HFF-Myc (cell line): Measurements from ENCODE around the gene HADHA.

Experiments
- DNase-seq: peaks from one replicate; pipeline ENCODE4 v3.0.0-alpha.2; 2011; ENCODE audit warnings: low read depth; ENCODE audit errors: extremely low read depth
- H3K4me3 ChIP-seq: replicated peaks from 2 replicates; pipeline ENCODE4 v1.5.1; 2011; ENCODE audit warnings: low read depth, mild to moderate bottlenecking, control low read depth, low read length
- CTCF ChIP-seq: IDR thresholded peaks from 2 replicates; pipeline ENCODE4 v1.5.1; 2012; ENCODE audit warnings: mild to moderate bottlenecking, low read depth, low read length, control low read depth; ENCODE audit errors: missing control alignments

The HADHA gene

DNA sequence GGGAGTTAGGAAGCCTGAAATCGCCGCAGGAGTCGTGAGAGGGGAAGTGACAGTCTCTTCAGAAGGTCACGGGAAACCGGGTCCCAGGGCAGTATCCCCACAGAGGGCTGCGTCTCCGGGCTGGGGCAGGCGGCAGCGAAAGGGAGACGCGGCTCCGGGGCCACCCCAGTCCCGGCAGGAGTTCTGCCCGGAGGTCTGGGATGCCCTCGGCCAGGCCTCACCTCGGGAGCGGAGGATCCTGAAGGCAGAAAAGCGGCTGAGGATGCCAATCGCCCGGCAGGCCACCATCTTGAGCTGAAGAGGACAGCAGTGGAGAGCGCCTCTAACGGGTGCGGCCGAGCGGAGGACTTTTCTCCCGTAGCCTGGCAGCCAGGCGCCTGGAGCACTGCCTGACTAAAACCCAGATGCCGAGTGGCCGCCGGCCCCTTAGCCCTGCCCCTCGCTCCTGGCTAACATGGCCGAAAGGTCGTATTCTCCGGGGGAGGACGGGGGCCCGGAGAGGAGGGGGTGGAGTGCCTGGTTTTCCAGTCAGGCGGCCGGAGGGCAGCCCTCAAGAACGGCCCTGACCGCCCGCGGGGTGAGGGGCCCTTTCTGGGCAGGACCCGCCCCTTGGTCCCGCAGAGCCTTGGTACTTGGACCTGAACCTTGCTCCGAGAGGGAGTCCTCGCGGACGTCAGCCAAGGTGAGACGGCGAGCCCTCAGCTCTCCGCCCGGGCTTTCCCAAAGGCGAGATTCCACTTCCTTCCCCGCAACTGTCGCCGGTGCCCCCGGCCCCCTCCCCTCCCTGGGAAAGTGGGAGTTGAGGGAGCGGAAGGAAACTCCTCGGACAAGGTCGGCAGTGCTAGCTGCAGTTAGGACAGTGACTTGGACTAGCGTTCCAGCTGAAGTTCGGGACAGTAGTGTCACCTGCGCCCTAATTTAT lies at the start of gene HADHA, which contains the start of gene HADHB:
HADHA (minus strand) TSS at position 324 of the 922 bp plus-strand sequence; CDS start at position 288, 36 bp downstream.
HADHB (plus strand) TSS at position 631 of the 922 bp plus-strand sequence. CDS start 9,316 bp downstream, outside the sequence.
- peak within 1 kb of the TSS; percentile 85 for H3K4me3 ChIP-seq
- DNase-seq, result peak; percentile 70
- no peak for TF ChIP-seq CTCF

GRCh38 chr2:26292646-26293045 lies 48.2 kb upstream of the HADHA start:
- no peak for TF ChIP-seq CTCF
- H3K4me3 ChIP-seq, result no peak overlapping the region
- DNase-seq, result no peak

DNA sequence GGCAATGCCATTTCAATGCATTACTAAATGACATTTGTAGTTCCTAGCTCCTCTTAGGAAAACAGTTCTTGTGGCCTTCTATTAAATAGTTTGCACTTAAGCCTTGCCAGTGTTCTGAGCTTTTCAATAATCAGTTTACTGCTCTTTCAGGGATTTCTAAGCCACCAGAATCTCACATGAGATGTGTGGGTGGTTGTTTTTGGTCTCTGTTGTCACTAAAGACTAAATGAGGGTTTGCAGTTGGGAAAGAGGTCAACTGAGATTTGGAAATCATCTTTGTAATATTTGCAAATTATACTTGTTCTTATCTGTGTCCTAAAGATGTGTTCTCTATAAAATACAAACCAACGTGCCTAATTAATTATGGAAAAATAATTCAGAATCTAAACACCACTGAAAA lies 45.6 kb upstream of the HADHA start:
- TF ChIP-seq CTCF, result no peak
- DNase-seq, result no peak
- H3K4me3 ChIP-seq, result no peak overlapping the region

DNA sequence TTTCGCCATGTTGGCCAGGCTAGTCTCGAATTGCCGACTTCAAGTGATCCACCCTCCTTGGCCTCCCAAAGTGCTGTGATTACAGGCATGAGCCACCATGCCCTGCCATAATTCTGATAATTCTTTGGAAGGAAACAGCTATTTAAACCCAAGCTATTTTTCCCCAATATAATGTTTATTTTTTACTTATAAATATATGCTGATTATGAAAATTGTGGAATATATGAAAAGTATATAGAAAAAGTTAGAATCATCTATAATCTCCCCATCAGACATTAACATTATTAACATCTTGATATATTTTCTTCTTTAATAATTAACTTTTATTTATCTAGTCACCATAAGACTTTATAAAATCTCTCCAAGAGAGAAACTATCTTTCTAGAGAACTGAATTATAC lies 41.5 kb upstream of the HADHA start:
- no peak overlapping the region for H3K4me3 ChIP-seq
- DNase-seq, result no peak
- TF ChIP-seq CTCF, result no peak

DNA sequence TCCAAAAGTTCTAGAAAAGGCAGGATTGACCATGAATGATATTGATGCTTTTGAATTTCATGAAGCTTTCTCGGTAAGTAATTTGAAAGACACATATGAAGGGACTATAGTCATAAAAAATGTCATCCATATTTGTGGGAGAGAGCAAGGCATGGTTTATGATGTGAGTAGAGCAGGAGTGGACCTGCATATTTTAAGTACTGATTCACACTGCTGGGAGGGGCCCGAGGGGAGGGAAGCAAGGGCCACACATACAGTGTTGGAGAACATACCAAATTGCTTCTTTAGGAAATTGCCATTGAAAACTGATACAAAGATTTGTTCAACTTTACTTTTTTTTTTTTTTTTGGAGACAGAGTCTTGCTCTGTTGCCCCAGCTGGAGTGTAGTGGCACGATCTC lies 39.7 kb upstream of the HADHA start:
- H3K4me3 ChIP-seq, result no peak overlapping the region
- no peak for DNase-seq
- TF ChIP-seq CTCF, result no peak

- TF ChIP-seq CTCF, result no peak
- H3K4me3 ChIP-seq, result no peak overlapping the region
- DNase-seq, result no peak
These were observed 39.2 kb upstream of the HADHA start for GRCh38 chr2:26283606-26284005.
